HCT116 (cell line): ENCODE results near the gene TRAIP.

Experiments
- CEBPB ChIP-seq: IDR thresholded peaks from 2 replicates; pipeline ENCODE4 v1.6.1; 2012; ENCODE audit warnings: low read depth
- CTCF ChIP-seq, 3 experiments: fragments of 200-600 bp in 1 of 3; sonication (generic) in 1 of 3; IDR thresholded peaks in 2 of 3; conservative IDR thresholded peaks in 1 of 3; 2 replicates each; pipeline ENCODE4 v1.5.1; 2012 to 2017; ENCODE audit warnings: low read depth in 2 of 3, low read length in 2 of 3, antibody characterized with exemption in 1 of 3, borderline replicate concordance in 1 of 3, control low read depth in 1 of 3, mild to moderate bottlenecking in 1 of 3, mixed read lengths in 1 of 3, mixed run types in 1 of 3, moderate library complexity in 1 of 3; ENCODE audit not compliant: insufficient read depth in 1 of 3
- EZH2 ChIP-seq: fragments of 200-600 bp; sonication (generic); IDR thresholded peaks from 2 replicates; pipeline ENCODE4 v1.6.1; 2017; ENCODE audit warnings: antibody characterized with exemption, mixed run types
- POLR2AphosphoS5 ChIP-seq: IDR thresholded peaks from 2 replicates; pipeline ENCODE4 v1.6.1; 2011; ENCODE audit warnings: mild to moderate bottlenecking, low read depth, low read length, moderate library complexity
- SIN3A ChIP-seq: IDR thresholded peaks from 2 replicates; pipeline ENCODE4 v1.6.1; 2012; ENCODE audit warnings: low read depth

GRCh38 chr3:49791571-49791970 lies 64.8 kb downstream of the TRAIP start:
- no peak for TF ChIP-seq CTCF (IDR thresholded peaks at IDR 0.05 in 2 of 3, conservative IDR thresholded peaks at IDR 0.05 in 1 of 3; ENCODE audit: borderline replicate concordance in 1 of 3, insufficient read depth in 1 of 3, low read depth in 2 of 3, low read length in 2 of 3)
- TF ChIP-seq POLR2AphosphoS5, result no peak
- no peak for TF ChIP-seq CEBPB
- TF ChIP-seq SIN3A, result no peak
- TF ChIP-seq EZH2, result no peak
